Mucosa of stomach (tissue), 1 donor: Measurements from ENCODE around the gene CCDC175.

Source experiments
- H3K27me3 ChIP-seq: one replicate; pipeline ENCODE4 v1.7.0; 2013; ENCODE audit warnings: mild to moderate bottlenecking, low read length; ENCODE audit not compliant: control insufficient read depth, insufficient read depth
- H3K36me3 ChIP-seq: one replicate; pipeline ENCODE4 v1.7.0; 2013; ENCODE audit warnings: low read length; ENCODE audit not compliant: control insufficient read depth, insufficient read depth
- H3K4me1 ChIP-seq: one replicate; pipeline ENCODE4 v1.7.0; 2013; ENCODE audit warnings: mild to moderate bottlenecking, low read length; ENCODE audit not compliant: control insufficient read depth, insufficient read depth
- H3K4me3 ChIP-seq: one replicate; pipeline ENCODE4 v1.7.0; 2013; ENCODE audit warnings: low read length
- H3K9ac ChIP-seq: one replicate; pipeline ENCODE4 v1.7.0; 2013; ENCODE audit warnings: mild to moderate bottlenecking, low read length, moderate library complexity
- H3K9me3 ChIP-seq: one replicate; pipeline ENCODE4 v1.7.0; 2013; ENCODE audit warnings: mild to moderate bottlenecking, low read length, moderate library complexity; ENCODE audit not compliant: control insufficient read depth
- donor health status: Pancreatic carcinoma.

The CCDC175 gene

GRCh38 chr14:59582161-59582560, 5.5 kb upstream of the CCDC175 start:
- no peak overlapping the region for H3K4me3 ChIP-seq
- no peaks in the 10 kb centered on the region for H3K4me1 ChIP-seq
- no peaks in the 10 kb centered on the region for H3K36me3 ChIP-seq
- no peaks in the 10 kb centered on the region for H3K27me3 ChIP-seq
- no peak overlapping the region for H3K9ac ChIP-seq
- no peaks in the 10 kb centered on the region for H3K9me3 ChIP-seq

DNA sequence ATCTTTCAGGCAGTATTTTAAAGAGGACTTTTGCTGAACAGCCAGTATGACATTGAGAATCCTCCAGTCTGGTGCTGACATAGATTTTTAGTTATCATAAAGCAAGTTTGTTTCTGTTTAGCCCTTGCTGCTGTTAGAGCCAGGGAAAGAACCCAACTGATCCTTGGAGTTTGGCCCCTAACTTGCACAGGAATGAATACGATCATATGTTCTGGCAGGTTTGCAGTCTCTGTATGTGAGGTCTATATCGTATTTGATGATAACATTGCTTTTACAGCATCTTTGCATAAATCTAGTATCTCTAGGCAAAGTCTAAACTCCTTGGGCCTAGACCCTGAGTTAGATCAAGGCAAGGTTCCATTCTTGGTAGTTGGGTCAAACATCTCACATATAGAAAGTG, 4.3 kb upstream of the CCDC175 start:
- Histone ChIP-seq H3K27me3 (peaks cover 10% of the 10 kb centered on the region), H3K4me3 (no peak overlapping the region)

GRCh38 chr14:59570122-59570521, 6.5 kb downstream of the CCDC175 start:
- Histone ChIP-seq H3K4me1 (no peaks in the 10 kb centered on the region), H3K9me3 (no peaks in the 10 kb centered on the region), H3K9ac (no peak overlapping the region), H3K27me3 (no peaks in the 10 kb centered on the region), H3K4me3 (no peak overlapping the region), H3K36me3 (no peaks in the 10 kb centered on the region)

More for the DNA sequence above, 4.3 kb upstream of the CCDC175 start:
- Histone ChIP-seq H3K4me1 (peaks cover 9% of the 10 kb centered on the region), H3K9me3 (no peaks in the 10 kb centered on the region), H3K36me3 (no peaks in the 10 kb centered on the region), H3K9ac (no peak overlapping the region)

DNA sequence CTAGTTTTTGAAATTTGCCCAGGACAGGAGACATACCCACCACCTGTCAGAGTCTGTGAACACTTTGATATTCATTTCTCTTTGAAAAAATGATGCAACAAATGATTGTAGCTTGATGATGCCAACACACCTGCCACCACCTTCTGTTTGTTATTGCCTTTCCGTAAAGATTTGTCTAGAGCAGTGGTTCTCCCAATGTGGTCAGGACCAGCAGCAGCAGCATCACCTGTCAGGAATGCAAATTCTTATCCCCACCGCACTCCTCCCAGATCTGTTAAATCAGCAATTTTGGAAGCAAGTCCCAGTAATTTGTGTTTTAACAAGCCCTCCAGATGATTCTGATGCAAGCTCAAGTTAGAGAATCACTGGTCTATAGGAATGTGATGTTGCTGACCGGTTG, 9.9 kb downstream of the CCDC175 start:
- Histone ChIP-seq H3K9ac (no peak overlapping the region), H3K9me3 (no peaks in the 10 kb centered on the region), H3K4me3 (no peak overlapping the region), H3K36me3 (no peaks in the 10 kb centered on the region), H3K27me3 (no peaks in the 10 kb centered on the region), H3K4me1 (no peaks in the 10 kb centered on the region)

- H3K9me3 ChIP-seq = no peaks in the 10 kb centered on the region
- H3K4me1 ChIP-seq = no peaks in the 10 kb centered on the region
- H3K27me3 ChIP-seq = no peaks in the 10 kb centered on the region
- H3K4me3 ChIP-seq = no peak overlapping the region
- H3K36me3 ChIP-seq = no peaks in the 10 kb centered on the region
- H3K9ac ChIP-seq = no peak overlapping the region
These were observed 10.3 kb downstream of the CCDC175 start for GRCh38 chr14:59566296-59566695.

- Histone ChIP-seq H3K9me3 (no peaks in the 10 kb centered on the region), H3K9ac (no peak overlapping the region), H3K4me3 (no peak overlapping the region), H3K27me3 (no peaks in the 10 kb centered on the region), H3K4me1 (no peaks in the 10 kb centered on the region), H3K36me3 (no peaks in the 10 kb centered on the region)
These were observed 11.5 kb downstream of the CCDC175 start for GRCh38 chr14:59565087-59565486.

- no peaks in the 10 kb centered on the region for H3K4me1 ChIP-seq
- no peak overlapping the region for H3K4me3 ChIP-seq
- no peaks in the 10 kb centered on the region for H3K36me3 ChIP-seq
- no peak overlapping the region for H3K9ac ChIP-seq
- no peaks in the 10 kb centered on the region for H3K9me3 ChIP-seq
- H3K27me3 ChIP-seq = no peaks in the 10 kb centered on the region
These were observed 12.2 kb downstream of the CCDC175 start for GRCh38 chr14:59564366-59564765.

- no peaks in the 10 kb centered on the region for H3K4me1 ChIP-seq
- no peaks in the 10 kb centered on the region for H3K9me3 ChIP-seq
- no peak overlapping the region for H3K9ac ChIP-seq
- no peak overlapping the region for H3K4me3 ChIP-seq
- H3K36me3 ChIP-seq = no peaks in the 10 kb centered on the region
- H3K27me3 ChIP-seq = no peaks in the 10 kb centered on the region
These were observed 29.3 kb downstream of the CCDC175 start for GRCh38 chr14:59547310-59547709.

GRCh38 chr14:59543873-59544272, 32.7 kb downstream of the CCDC175 start:
- Histone ChIP-seq H3K27me3 (no peaks in the 10 kb centered on the region), H3K36me3 (no peaks in the 10 kb centered on the region), H3K4me3 (no peak overlapping the region), H3K4me1 (no peaks in the 10 kb centered on the region), H3K9ac (no peak overlapping the region), H3K9me3 (no peaks in the 10 kb centered on the region)

GRCh38 chr14:59541731-59542130, 34.9 kb downstream of the CCDC175 start:
- Histone ChIP-seq H3K36me3 (no peaks in the 10 kb centered on the region), H3K4me3 (no peak overlapping the region)

GRCh38 chr14:59540852-59541251, 35.8 kb downstream of the CCDC175 start:
- no peaks in the 10 kb centered on the region for H3K9me3 ChIP-seq
- H3K4me3 ChIP-seq = no peak overlapping the region
- H3K36me3 ChIP-seq = no peaks in the 10 kb centered on the region
- H3K9ac ChIP-seq = no peak overlapping the region
- no peaks in the 10 kb centered on the region for H3K27me3 ChIP-seq
- H3K4me1 ChIP-seq = no peaks in the 10 kb centered on the region

More at GRCh38 chr14:59541731-59542130, 34.9 kb downstream of the CCDC175 start:
- H3K4me1 ChIP-seq = no peaks in the 10 kb centered on the region
- H3K27me3 ChIP-seq = no peaks in the 10 kb centered on the region
- no peak overlapping the region for H3K9ac ChIP-seq
- H3K9me3 ChIP-seq = no peaks in the 10 kb centered on the region

DNA sequence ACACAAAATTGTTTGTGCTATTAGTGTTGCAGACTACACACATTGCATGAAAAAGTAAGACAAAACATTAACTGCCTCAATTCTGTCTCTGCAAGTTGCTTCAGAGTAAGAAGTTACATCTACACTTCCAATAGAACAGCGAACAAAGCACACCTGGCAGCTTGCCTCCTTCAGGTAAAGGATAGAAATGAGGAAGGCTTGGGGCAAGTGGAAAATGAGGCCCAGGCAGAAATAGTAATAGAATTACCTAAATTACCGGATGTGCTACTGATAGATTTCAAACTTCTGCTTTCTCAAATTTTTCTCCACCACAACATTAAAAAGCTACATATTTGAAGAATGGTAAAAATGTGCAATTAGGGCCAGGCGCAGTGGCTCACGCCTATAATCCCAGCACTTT, 37.7 kb downstream of the CCDC175 start:
- H3K36me3 ChIP-seq = no peaks in the 10 kb centered on the region

DNA sequence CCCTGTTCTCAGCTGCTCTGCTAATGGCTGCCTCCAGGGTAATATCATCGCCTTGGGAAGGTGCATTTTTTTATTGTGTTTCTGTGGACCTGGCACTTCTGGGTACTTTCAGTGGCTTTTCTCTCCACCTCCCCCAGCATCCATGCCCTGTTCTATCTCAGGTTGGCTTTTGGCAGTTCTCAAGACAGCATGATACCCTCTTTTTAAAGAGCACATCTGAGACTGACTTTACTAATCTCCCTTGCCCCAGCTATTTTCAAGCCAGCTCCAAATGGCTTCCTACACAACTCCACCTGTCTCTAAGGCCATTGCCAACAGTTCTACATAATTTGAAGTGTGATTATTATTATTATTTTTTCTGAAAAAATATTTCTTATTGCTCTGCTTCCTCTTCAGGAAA, 39.1 kb downstream of the CCDC175 start:
- no peaks in the 10 kb centered on the region for H3K36me3 ChIP-seq
- no peaks in the 10 kb centered on the region for H3K9me3 ChIP-seq
- no peak overlapping the region for H3K9ac ChIP-seq
- no peaks in the 10 kb centered on the region for H3K4me1 ChIP-seq
- H3K4me3 ChIP-seq = no peak overlapping the region
- no peaks in the 10 kb centered on the region for H3K27me3 ChIP-seq

More for the DNA sequence above, 37.7 kb downstream of the CCDC175 start:
- H3K4me3 ChIP-seq = no peak overlapping the region
- no peaks in the 10 kb centered on the region for H3K9me3 ChIP-seq
- H3K9ac ChIP-seq = no peak overlapping the region
- H3K4me1 ChIP-seq = no peaks in the 10 kb centered on the region
- H3K27me3 ChIP-seq = no peaks in the 10 kb centered on the region
